GM19467 (cell line): Measurements from ENCODE around the gene C11orf98.
"Not testable (repeated sequence)": the region's sequence is repeated elsewhere in the genome, so short reads cannot be mapped to it uniquely, and the experiment has no call there.

Experiments used
- ATAC-seq: cut with Tn5 transposase; IDR thresholded peaks from one replicate; pipeline ENCODE4 v1.9.1; 2021; ENCODE audit warnings: mild to moderate bottlenecking, moderate library complexity; ENCODE audit not compliant: unreplicated experiment

Gene C11orf98

DNA sequence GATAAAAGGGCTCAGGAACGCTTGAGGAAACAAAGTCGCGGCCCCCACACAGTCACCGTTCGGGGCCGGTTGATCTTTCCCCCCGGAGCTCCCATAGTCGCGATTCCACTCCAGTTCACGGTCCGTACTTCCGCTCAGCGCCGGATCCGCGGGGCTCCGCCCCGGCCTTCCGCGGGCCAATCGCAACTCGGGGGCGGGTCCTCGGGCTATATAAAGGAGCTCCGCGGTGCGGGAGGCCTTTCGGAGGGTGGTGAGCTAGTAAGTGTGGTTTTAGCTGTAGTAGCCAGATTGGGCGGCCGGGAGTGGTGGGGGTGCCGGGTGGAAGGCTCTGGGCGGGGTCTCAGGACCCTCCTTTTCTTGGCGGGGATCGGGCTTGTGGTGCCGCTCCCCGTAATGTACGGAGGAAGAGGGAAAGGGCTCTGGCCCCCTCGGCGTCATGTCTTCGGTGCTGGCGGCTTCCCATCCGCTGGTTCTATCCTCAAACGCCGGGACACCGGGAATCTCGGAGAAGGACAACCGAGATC lies at the start of gene C11orf98, which contains the start of gene CSKMT:
Gene C11orf98 (minus strand): TSS at position 136 of the 524 bp plus-strand sequence. CDS start 41 bp downstream, at position 95.
Gene CSKMT (plus strand): TSS at position 238 of the 524 bp plus-strand sequence. CDS start 568 bp downstream, outside the sequence.
- ATAC-seq, result peak; percentile 80

DNA sequence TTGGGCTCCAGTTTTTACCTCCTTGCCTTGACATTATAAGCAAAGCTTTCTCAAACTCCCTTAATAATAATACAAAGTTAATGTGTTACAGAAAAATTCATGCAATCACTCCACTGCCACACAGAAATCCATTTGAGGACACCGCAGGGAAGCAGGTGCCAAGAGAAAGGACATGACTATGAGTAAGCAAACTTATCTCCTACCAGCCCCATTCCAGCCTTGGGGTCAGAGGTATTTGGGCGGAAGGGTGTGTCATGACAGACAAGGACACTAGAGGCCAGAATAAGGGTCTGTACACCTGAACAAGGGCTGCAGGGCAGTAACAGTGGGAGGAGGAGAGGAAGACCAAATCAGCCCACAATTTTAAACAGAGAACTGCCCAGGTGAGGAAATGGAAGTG lies 48.3 kb upstream of the C11orf98 start:
- no peak for ATAC-seq

DNA sequence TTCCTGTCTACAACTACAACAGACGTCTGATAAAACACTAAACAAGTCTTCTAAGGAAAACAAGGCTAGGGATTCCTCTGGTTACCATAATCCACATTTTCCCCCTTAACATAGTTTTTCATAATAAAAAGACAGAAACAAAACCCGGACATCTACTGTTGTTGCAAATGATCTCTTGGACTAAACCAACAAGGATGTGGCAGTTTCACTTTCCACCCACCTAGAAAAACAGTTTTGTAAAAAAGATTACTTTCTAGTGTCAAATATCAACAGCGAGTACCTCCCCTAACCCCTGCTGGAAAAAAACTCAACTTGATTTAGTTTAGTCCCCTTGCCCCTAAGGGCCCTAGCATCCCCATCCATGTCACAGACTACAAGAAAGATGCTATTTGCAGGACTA lies 47.9 kb upstream of the C11orf98 start:
- ATAC-seq, result no peak

DNA sequence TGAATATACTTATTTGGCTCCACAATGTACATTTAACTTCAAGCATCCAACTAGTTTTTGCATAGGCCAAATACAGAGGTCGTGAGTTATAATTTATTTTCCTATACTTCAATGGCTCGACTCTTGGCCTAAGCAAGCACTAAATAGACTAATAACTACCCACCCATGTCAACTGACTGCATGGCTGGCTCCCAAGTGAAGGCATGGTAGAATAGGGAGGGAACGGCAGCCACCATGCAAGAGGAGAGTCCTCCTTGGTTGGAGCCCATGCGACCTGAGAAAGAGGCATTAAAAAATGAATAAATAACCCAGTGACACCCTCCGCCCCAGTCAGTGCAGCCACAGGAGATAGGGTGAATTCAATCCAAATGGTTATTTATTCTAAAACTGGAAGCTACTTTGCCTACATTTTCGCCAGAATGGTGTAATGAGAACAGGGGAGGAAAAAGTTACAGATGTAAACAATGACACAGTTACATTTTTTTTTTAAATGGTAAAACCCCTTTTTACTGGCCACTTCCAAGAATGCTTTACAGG lies 47.3 kb upstream of the C11orf98 start:
- no peak for ATAC-seq

DNA sequence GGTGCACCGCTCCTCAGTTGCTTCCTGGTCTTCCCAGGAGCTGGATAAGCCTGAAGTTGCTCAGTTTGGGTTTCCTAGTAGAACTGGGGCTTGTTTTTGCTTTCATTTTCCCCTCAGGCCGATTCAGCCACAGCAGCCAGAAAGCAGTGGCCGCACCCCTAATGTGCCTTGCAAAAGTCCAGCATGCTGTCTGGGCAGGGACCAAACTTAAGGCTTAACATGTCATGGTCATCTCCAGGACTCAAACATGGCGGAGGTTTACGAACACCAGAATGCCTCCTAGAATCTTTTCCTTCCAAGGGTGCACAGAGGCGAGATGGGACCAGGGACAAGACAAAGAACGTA lies 45.0 kb upstream of the C11orf98 start:
- no peak for ATAC-seq

DNA sequence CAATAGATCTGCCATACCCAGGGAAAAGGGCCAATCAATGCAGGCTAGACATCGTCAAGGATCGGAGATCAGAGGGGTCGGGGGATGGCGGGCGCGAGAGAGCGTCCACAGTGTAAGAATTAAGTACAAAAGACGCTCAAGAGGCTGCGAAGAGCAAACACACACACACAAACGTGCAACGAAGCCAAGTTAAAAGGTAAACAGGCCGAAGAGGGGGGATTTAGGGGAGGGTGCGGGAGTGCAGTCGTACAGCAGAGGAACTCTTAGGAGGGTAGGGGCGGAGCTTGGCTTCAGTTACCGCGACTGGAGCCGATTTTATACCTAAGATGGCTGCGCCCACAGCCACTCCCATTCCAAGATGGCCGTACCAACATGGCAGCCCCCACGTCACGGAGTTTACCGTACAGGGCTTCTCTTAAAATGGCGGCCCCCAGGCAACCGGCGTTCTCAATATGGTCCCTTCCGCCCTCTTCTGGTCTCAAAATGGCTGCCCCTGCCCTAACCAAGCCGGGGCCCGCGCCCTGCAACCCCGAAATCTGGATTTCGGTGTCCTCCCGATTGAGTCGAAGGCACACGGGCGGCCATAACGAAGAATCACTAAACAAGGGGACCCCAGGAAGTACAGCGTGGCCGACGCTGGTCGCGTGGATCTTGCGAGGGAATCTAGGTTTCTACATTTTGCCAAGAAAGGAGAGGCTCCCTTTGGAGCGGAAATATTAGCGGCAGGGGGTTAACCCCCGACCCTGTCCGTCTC lies 44.4 kb upstream of the C11orf98 start:
- ATAC-seq, result peak; percentile 60

DNA sequence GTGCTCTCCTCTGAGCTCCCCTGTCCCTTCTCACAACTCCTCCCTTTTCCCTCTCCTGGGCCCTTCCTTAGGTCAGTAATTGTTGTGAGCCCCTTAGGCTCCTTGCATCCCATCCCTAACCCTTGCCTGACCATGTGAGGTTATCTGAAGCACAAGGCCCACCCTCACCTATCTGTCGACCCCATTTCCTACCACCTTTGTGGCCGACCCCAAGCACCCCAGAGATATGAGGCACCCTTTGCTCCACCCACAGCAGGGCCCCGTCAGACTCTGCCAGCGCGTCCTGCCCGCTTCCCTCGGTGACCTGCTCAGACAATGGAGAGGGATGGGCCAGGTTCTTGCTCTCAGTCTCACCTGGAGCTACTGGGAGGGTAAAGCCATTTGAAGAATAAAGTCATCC lies 43.8 kb upstream of the C11orf98 start:
- no peak for ATAC-seq

DNA sequence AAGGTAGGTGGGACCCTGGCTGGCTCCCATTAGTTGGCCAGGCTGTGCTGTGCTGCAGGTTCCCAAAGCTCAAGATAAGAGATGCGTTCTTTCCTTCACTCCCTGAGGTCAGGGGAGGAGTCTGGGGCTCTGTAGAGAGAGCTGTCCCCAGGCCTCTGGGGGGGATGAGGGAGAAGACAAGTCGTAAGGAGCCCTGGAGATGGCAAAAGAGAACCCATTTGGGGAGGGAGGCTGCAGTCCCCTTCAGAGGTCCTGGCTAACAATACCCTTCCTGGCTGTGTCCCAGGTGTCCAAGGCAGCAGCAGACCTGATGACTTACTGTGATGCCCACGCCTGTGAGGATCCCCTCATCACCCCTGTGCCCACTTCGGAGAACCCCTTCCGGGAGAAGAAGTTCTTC lies 43.4 kb upstream of the C11orf98 start:
- no peak for ATAC-seq

DNA sequence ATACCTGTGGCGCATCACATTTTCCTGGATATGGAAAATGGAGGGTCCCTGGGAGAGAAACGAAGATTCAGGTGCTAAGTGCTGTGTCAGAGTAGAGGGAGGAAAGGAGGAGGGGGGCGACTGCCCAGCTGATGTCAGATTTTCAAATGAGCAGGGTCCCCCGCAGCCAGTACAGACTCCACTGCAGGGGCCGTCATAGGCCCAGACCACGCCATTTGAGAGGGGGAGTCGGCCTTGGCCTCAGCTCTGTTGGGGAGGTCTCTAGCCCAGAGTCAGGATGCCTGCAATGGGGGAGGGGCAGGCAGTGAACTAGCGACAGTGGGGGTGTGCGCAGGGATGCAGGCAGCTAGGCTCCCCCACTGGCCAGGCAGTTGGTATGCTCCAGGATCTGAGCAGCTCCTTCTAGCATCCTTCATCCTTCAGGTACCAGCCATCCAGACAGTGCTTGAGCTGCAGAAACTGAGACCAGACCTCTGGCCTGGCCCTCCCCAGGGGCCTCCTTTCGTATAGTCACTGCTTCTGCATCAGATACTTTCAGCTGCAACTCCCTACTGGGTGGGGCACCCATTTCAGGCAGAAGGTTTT lies 42.4 kb upstream of the C11orf98 start, which contains the start of the genes BSCL2 and GNG3:
Gene BSCL2 (minus strand): TSS at position 148 of the 585 bp plus-strand sequence. CDS start 229 bp downstream, outside the sequence.
Gene GNG3 (plus strand): TSS at position 400 of the 585 bp plus-strand sequence. CDS start 620 bp downstream, outside the sequence.
- ATAC-seq, result no peak

DNA sequence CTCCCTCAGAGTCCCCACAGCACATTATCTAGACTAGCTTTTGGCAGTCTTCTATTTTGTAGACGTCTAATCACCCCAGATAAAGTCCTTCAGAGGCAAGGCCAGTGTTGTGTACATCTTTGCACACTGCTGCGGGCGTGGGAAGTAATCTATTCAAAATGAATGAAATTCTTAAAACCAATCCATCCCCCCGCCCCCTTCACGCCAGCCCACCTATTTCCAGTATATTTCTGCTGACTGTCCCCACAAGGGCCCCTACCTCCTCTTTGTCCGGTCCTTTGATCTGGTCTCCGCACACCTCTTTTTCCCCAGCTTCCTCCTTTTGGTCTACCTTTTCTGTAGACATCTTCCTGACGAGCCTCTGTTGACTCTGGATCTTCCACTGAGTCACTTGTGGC lies 41.8 kb upstream of the C11orf98 start:
- no peak for ATAC-seq

DNA sequence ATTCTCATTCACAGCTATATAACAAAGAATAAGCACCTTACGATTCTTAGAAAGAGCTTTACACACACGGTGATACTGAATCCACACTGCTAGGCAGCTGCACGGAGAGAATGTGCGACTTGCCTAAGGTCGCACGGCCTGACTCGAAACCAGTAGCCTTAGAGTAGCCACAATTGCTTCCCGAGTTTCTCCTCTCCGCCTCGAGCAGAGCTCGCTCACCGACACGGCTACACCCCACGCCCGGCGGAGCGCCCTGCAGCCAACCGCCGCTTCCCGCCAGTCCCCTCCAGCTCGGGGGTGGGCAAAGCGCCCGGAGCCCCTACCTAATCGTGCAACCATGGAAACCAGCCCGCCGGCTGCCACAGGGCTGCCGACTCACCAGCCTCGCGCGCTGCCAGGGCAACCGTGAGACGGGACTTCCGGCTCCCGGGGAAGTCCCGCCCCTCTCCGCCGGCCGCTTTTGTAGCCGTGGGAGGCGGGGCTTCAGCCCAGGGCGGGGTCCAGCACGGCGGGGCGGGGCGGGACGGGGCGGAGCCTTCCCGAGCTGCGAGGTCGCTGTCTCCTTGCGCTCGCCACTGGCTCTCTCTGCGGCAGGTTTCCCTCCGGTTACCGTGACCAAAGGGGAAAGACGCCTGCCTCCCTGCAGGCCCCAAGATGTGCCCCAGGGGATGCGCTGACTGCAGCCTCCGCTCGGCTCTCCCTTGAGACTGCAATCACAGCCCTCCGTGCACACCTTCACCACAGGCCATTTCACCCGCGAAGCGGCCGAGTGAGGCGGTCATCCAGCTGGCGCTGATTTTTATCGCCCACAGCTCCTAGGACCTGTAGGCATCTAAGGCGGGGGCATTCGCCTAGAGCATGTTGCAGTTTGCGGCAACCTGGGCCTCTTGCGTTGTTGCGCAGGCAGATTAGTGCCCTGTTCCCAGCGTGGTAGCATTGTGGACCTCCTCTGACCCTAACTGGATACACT lies 41.2 kb upstream of the C11orf98 start:
- peak; percentile 48 for ATAC-seq

DNA sequence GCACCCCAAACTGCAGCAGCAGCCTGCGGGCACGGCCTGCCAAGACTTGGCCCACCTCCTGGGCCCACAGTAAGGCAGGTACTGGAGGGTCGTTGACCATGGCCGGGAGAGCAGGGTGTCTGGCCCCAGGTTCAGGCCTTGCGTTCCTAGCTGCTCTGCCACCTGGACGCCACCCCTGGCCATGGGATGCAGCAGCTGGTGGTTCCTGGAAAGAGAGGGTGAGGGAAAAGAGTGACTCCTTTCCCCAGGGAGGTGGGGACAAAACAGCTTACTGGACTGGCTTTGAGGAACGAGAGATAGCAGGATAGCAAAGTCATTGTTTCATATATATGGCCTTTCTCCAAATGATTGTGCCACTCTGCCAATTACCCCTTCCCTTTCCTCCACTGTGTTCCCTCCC lies 40.4 kb upstream of the C11orf98 start:
- no peak for ATAC-seq

DNA sequence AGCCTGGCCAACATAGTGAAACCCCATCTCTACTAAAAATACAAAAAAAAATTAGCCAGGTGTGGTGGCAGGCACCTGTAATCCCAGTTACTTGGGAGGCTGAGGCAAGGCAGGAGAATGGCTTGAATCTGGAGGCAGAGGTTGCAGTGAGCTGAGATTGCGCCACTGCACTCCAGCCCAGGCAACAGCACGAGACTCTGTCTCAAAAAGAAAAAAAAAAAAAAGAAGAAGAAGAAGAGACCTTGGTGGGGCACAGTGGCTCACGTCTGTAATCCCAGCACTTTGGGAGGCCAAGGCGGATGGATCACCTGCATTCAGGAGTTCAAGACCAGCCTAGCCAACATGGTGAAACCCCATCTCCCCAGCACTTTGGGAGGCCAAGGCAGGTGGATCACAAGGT lies 38.9 kb upstream of the C11orf98 start:
- not testable (repeated sequence) for ATAC-seq

DNA sequence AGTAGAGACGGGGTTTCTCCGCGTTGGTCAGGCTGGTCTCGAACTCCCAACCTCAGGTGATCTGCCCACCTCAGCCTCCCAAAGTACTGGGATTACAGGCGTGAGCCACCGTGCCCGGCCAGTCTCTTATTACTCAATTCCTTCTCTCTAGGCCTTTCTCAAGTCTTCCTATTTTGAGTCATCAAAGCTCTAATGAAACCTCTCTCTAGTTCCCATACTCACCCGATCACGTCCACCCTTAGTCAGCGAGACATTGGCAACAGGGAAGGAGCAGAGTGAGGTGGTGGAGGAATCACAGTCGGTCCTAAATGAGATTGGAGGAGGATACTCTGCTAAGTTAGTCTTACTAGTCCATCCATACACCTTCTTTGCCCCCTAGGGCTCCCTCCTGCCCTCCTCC lies 37.2 kb upstream of the C11orf98 start:
- ATAC-seq, result no peak

DNA sequence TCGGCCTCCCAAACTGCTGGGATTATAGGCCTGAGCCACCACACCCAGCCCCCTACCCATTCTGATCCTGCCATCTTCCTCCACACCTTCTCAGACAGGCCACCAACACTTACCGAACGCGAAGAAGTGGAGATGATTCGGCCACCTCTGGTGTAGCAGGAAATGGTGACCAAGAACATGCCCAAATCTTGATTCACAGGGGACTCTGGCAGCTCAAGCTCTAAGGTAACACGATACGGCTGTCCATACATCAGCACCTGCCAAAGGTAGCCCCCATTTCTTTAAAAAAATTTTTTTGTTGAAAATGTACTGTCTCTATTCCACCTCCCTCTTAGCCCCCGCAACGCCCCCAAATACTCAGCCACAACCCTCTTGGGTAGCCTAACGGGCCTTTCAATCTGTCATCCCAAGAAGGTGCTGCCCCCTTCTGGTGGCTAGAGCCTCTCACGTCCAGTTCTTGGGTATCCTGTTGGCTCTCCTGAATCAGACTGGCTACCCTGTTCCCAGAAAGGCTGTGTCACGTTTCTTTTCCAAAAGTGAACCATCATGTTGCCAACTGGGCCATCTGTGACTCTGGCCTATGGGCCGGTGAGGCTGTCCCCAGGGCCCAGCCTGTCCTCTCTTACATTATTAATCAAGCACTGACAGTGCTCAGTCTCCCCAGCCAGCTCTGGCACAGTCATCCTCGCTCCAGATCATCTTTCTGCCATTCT lies 29.6 kb upstream of the C11orf98 start:
- no peak for ATAC-seq

DNA sequence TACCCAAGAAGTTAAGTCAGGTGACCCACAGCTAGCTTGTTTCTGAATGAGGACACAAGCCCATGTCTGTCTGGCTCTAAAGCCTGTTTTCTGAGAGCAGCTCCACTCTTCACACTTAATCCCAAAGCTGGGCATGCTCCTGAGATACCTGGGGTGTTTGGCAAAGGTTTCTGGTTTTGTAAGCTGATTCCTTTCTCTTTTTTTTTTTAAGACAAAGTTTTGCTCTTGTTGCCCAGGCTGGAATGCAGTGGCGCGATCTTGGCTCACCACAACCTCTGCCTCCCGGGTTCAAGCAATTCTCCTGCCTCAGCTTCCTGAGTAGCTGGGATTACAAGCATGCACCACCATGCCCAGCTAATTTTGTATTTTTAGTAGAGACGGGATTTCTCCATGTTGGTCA lies 28.6 kb upstream of the C11orf98 start:
- ATAC-seq, result not testable (repeated sequence)

DNA sequence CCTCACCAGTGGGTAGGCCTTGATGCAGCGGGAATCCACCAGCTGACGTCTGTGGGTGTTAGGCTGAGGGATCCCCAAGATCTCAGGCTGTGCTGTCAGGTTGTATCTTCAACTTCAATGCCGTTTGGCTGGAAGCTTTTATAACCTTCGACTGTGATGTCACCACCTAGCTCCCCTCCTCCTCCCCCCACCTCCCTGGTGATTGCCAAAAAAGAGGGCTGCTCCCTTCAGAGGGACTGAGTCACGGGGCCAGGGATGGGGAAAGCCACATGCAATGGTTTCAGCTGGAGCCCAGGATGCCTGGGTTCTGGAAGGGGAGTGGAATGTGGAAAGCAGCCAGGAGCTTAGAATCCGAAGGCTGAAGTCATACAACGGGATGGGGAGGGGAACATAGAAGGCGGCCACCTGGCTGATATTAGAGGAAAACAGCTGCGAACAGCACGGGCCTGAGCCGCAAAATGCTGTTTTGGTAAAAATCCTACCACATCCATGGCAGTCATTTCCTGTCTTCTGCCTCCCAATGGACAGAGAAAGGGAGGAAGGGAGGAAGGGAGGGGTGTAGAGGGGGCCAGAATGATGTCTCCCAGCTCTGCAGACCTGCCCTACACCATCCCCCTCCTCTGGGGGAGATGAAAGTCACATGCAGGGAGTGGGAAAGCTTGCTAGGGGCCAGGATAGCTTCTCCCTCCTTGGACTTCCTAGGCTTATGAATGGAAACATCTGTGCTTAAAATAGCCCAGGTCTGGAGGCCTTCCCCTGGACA lies 24.6 kb upstream of the C11orf98 start, which contains the start of gene LRRN4CL:
Gene LRRN4CL (minus strand): TSS at position 110 of the 763 bp plus-strand sequence. CDS start 1,022 bp downstream, outside the sequence.
- no peak for ATAC-seq

DNA sequence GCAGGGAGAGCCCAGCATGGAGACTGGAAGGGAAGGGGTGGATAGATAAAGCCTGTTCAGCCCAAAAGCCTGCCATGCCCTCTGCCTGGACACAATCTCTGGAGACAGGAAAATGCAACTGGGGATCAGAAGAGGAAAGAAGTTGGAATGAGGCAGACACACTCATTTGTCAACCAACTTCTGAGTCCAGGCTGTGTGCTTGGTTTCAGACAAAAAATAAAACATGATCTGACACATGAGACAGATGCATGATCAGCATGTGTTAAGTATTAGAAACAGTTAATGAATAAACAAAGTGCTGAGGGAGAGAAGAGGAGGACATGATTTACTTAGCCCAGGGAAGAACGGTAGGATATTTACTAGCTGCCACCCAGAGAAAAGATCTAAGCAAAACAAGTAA lies 23.5 kb upstream of the C11orf98 start:
- ATAC-seq, result no peak
